Heart left ventricle (tissue), 16 donors: ENCODE results near the gene CD300LD. TPM values are rescaled to one million over a fixed set of nuclear protein-coding genes. Genes with fewer than 3 reads are reported as not detected.
"Not testable (repeated sequence)": the region's sequence is repeated elsewhere in the genome, so short reads cannot be mapped to it uniquely, and the experiment has no call there.

Experiments used
- ATAC-seq, 4 donors: fragments of 200-7000 bp; cut with Tn5 transposase; one replicate each; pipeline ENCODE4 v1.9.1; 2020 to 2022; ENCODE audit warnings: moderate library complexity in 4 of 4, mild to moderate bottlenecking in 3 of 4, moderate number of reproducible peaks in 1 of 4
- DNase-seq, 5 donors: peaks; one replicate each; pipeline ENCODE4 v3.0.0-alpha.2; 2020
- H3K27ac ChIP-seq, 12 donors: fragments of 200-600 bp; sonication (generic) in 4 of 12; one replicate each; pipeline versions ENCODE4 v1.5.0 to v1.8.0; 2016 to 2022; ENCODE audit warnings: mild to moderate bottlenecking in 2 of 12
- H3K27me3 ChIP-seq, 9 donors: fragments of 200-600 bp; sonication (generic) in 2 of 9; one replicate each; pipeline versions ENCODE4 v1.5.1 to v1.8.0; 2016 to 2022; ENCODE audit warnings: mild to moderate bottlenecking in 3 of 9
- H3K36me3 ChIP-seq, 9 donors: fragments of 200-600 bp; sonication (generic) in 2 of 9; one replicate each; pipeline versions ENCODE4 v1.5.0 to v1.8.0; 2018 to 2022; ENCODE audit warnings: mild to moderate bottlenecking in 2 of 9
- H3K4me1 ChIP-seq, 12 donors: fragments of 200-600 bp; sonication (generic) in 4 of 12; one replicate each; pipeline versions ENCODE4 v1.5.0 to v1.8.0; 2016 to 2022; ENCODE audit warnings: mild to moderate bottlenecking in 3 of 12
- H3K4me3 ChIP-seq, 12 donors: fragments of 200-600 bp; sonication (generic) in 4 of 12; one replicate each; pipeline versions ENCODE4 v1.5.0 to v1.8.0; 2017 to 2022; ENCODE audit warnings: mild to moderate bottlenecking in 9 of 12, moderate library complexity in 4 of 12
- H3K9me3 ChIP-seq, 12 donors: fragments of 200-600 bp; sonication (generic) in 4 of 12; one replicate each; pipeline versions ENCODE4 v1.5.0 to v1.8.0; 2016 to 2022; ENCODE audit warnings: mild to moderate bottlenecking in 1 of 12
- POLR2A ChIP-seq, 2 donors: fragments of 450-650 bp; IDR thresholded peaks; one replicate each; pipeline ENCODE4 v1.6.1; 2017; ENCODE audit warnings: antibody characterized with exemption in 2 of 2, mild to moderate bottlenecking in 2 of 2, moderate library complexity in 2 of 2
- WGBS, 4 donors: extraction: QIAGEN DNeasy Blood & Tissue Kit in 2 of 4; methylation state at CpG; one replicate each; pipeline versions ENCODE4 v1.1.5 to v1.1.7; 2013 to 2018; 5-methylcytosine and 5-hydroxymethylcytosine counted together
- intact Hi-C, 10 donors: fragments of 100-400 bp; cut with DNase I; formaldehyde crosslinking; loops; one replicate each; pipeline versions ENCODE4 v1.11.1 to v1.14.2; 2022
- polyA plus RNA-seq, 2 donors: library from polyadenylated mRNA; stranded (reverse); fragments of 200-250 nt; gene quantifications; one replicate each; pipeline ENCODE4 v1.2.3, GENCODE V29; 2013
- total RNA-seq, 9 donors: library from RNA; depleted of rRNA in 2 of 9; stranded (reverse); fragments of >200 nt in 2 of 9; fragmentation: NEBNext Ultra II Directional in 3 of 9; extraction: Animal tissue kit (Norgen Biotek cat#: 25700) in 3 of 9; gene quantifications; one replicate each; pipeline versions ENCODE4 v1.1.0 to v1.2.4, GENCODE V29; 2016 to 2023
- TF ChIP-seq, protein P1 (sequence below), 12 donors: fragments of 200-600 bp; sonication (generic) in 4 of 12; IDR thresholded peaks; one replicate each; pipeline versions ENCODE4 v1.5.0 to v1.8.0; 2018 to 2022; ENCODE audit warnings: antibody characterized with exemption in 12 of 12, mild to moderate bottlenecking in 5 of 12
- donor health status: ischemic (EF 13 %, LVEDD 7.1; RV severe dilation, severe dysfunction).
- donor health status: healthy with polysubstance abuse.
- donor health status: DM: no; HTN: yes; CAD: no.
- donor health status: DM: no; HTN: no; CAD: no.
- donor health status: ischemic (EF 25% LVEDD 6.9; RV normal size, moderate dysfunction).
- donor health status: ischemic (EF 25% LVEDD 5.7; RV mildly dilated, moderate dysfunction).
- donor health status: healthy.
- donor health status: DM: yes; HTN: yes; CAD: no.
- donor health status: ischemic (EF 35%, LVEDD 5.7; RV mildly dilated, moderate dysfunction).
- donor health status: nonischemic (EF 11% LVEDD 7.7; RV severe dilation, severe dysfunction).
- donor health status: DM: yes; HTN: yes; CAD: no.
- donor health status: PGD.
- donor health status: ischemic (EF 29% LVEDD 5.4; RV normal size, mild dysfunction).
- donor health status: nonischemic (EF 23%, LVEDD 6.1; RV moderate dilation, normal function).

CD300LD gene
- total and polyA plus RNA-seq, 11 donors = not detected

DNA sequence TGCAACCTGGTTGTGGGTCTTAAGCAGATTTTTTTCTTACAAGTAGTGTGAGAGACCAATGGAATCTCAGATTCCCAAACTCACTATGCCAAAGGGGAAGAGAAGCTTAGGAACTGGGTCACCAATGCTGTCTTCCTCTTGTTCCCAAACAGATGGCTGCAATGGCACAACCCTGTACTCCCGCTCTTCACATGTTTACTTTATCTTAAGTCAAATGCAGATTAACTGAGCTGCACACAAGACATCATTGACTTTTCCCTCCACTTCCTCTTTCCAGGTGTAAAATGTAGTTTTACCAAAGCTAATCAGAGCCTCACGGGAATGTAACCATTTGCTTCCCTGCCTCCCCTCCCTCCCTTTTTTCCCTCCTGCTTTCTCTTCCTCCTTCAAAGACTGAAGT, 45.8 kb upstream of the CD300LD start:
- 52 to 55% (median 54%) methylated on average over 2 of the region's 2 CpGs for WGBS, 4 donors
- TF ChIP-seq, protein P1, sequence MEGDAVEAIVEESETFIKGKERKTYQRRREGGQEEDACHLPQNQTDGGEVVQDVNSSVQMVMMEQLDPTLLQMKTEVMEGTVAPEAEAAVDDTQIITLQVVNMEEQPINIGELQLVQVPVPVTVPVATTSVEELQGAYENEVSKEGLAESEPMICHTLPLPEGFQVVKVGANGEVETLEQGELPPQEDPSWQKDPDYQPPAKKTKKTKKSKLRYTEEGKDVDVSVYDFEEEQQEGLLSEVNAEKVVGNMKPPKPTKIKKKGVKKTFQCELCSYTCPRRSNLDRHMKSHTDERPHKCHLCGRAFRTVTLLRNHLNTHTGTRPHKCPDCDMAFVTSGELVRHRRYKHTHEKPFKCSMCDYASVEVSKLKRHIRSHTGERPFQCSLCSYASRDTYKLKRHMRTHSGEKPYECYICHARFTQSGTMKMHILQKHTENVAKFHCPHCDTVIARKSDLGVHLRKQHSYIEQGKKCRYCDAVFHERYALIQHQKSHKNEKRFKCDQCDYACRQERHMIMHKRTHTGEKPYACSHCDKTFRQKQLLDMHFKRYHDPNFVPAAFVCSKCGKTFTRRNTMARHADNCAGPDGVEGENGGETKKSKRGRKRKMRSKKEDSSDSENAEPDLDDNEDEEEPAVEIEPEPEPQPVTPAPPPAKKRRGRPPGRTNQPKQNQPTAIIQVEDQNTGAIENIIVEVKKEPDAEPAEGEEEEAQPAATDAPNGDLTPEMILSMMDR (IDR thresholded peaks at IDR 0.05) = no peak
- TF ChIP-seq POLR2A (IDR thresholded peaks at IDR 0.05) = no peak

DNA sequence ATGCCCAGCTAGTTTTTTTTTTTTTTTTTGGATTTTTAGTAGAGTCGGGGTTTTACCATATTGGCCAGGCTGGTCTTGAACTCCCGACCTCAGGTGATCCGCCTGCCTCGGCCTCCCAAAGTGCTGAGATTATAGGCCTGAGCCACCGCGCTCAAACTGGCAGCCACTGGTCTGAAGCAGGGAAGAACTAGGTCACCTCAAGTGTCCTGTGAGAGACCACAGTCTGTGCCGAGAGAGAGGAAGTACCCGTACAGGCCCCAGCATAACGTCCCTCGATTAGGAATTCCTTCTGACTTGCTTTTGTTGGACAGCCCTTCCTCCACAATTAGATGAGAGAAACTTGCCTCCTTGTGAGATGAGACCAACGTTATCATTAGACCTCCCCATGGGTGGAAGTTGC, 45.2 kb upstream of the CD300LD start:
- no peak for ATAC-seq
- 47 to 55% (median 52%) methylated on average over 9 to 11 of the region's 11 CpGs for WGBS, 4 donors
- TF ChIP-seq, protein P1 (IDR thresholded peaks at IDR 0.05) = no peak
- no peak for TF ChIP-seq POLR2A (IDR thresholded peaks at IDR 0.05)
- no peak for DNase-seq
- H3K27me3 ChIP-seq = peaks cover 0 to 70% (median 16%) of the 10 kb centered on the region in 9 donors
- peaks cover 0 to 59% (median 0%) of the 10 kb centered on the region in 12 donors for H3K4me1 ChIP-seq
- no peaks in the 10 kb centered on the region for H3K9me3 ChIP-seq
- no peak overlapping the region for H3K4me3 ChIP-seq
- H3K27ac ChIP-seq = no peak overlapping the region
- intact Hi-C loops = no loop called here
- no peaks in the 10 kb centered on the region for H3K36me3 ChIP-seq

More for the DNA sequence above, 45.8 kb upstream of the CD300LD start:
- H3K27ac ChIP-seq = no peak overlapping the region
- no peaks in the 10 kb centered on the region for H3K36me3 ChIP-seq
- no peak overlapping the region for H3K4me3 ChIP-seq
- intact Hi-C loops = no loop called here
- H3K9me3 ChIP-seq = no peaks in the 10 kb centered on the region
- peaks cover 0 to 55% (median 0%) of the 10 kb centered on the region in 12 donors for H3K4me1 ChIP-seq
- peaks cover 0 to 68% (median 16%) of the 10 kb centered on the region in 9 donors for H3K27me3 ChIP-seq
- no peak for DNase-seq
- no peak for ATAC-seq

DNA sequence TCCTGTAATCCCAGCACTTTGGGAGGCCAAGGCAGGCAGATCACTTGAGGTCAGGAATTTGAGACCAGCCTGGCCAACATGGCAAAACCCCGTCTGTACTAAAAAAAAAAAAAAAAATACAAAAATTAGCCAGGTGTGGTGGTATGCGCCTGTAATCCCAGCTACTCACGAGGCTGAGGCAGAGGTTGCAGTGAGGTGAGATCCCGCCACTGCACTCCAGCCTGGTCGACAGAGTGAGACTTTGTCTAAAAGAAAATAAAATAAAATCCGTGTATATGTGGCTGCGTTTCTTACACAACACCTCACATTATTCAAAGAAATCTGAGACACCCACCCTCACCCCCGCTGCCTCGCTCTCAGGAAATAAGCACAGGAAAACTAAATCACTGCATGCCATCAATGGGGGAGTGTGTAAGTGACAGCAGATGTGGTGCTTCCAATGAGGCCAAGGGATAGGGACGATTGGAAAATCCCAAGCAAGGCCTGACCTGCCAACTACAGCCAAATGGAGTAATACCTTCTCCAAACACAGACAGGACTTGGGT, 44.5 kb upstream of the CD300LD start:
- H3K27me3 ChIP-seq = peaks cover 0 to 69% (median 16%) of the 10 kb centered on the region in 9 donors

DNA sequence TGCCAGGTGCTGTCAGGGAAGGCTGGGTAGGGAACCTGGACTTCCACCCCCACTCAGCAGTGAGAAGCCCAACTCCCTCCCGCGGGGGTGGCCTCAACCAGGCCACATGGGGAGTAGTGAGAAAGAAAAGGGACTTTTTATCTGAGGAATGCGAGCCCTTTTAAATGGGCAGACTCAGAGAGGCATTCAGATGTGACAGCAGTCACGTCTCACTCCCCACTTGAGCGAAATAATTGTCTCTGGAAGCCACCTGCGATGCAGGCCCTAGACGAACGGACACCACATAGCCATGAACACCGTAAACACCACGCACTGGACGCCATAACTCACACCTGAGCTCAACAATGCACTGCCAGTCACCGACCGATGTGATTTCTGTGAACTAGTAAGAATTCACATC, 43.3 kb upstream of the CD300LD start:
- Histone ChIP-seq H3K4me1 (peaks cover 0 to 61% (median 0%) of the 10 kb centered on the region in 12 donors), H3K4me3 (no peak overlapping the region), H3K27me3 (peaks cover 0 to 67% (median 13%) of the 10 kb centered on the region in 9 donors), H3K9me3 (no peaks in the 10 kb centered on the region), H3K36me3 (no peaks in the 10 kb centered on the region), H3K27ac (no peak overlapping the region)
- DNase-seq (no peak), ATAC-seq (no peak)
- 25 to 47% (median 30%) methylated on average over 13 of the region's 13 CpGs for WGBS, 4 donors
- TF ChIP-seq POLR2A (IDR thresholded peaks at IDR 0.05) = no peak
- TF ChIP-seq, protein P1 (IDR thresholded peaks at IDR 0.05) = no peak
- intact Hi-C loops = no loop called here

More for the DNA sequence above, 44.5 kb upstream of the CD300LD start:
- DNase-seq, intact Hi-C loops, H3K4me3 ChIP-seq, H3K9me3 ChIP-seq, H3K36me3 ChIP-seq, H3K27ac ChIP-seq, ATAC-seq: not testable (repeated sequence)
- peaks cover 0 to 60% (median 0%) of the 10 kb centered on the region in 12 donors for H3K4me1 ChIP-seq
- 64 to 71% (median 68%) methylated on average over 10 of the region's 10 CpGs for WGBS, 4 donors

DNA sequence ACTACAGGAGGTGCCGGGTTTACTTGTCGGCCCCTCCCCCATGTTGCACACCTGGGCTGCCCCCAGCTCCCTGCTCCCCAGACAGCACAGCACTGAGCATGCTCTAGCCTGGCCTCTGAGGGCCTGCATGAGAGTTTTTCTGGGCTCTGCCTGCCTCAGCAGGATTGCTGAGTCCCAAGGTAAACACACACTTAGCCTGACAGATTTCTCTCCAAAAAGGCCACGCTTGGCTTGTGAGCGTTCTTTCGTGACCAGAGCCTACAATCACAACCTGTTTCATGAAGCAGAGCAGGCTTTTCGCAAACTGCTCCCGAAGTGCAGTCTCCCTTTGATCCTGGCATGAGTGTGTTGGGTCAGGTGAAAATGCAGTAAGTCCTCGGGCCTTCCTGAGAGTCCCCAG, 41.2 kb upstream of the CD300LD start:
- H3K27me3 ChIP-seq = peaks cover 0 to 54% (median 18%) of the 10 kb centered on the region in 9 donors
- DNase-seq (no peak), ATAC-seq (no peak)
- intact Hi-C loops = no loop called here
- WGBS, 4 donors = 71 to 76% (median 75%) methylated on average over 8 of the region's 8 CpGs
- no peak for TF ChIP-seq POLR2A (IDR thresholded peaks at IDR 0.05)
- TF ChIP-seq, protein P1 (IDR thresholded peaks at IDR 0.05) = no peak
- peak overlapping the region in 1 of 12 donors; percentile 82 for H3K27ac ChIP-seq
- H3K4me1 ChIP-seq = peaks cover 0 to 42% (median 0%) of the 10 kb centered on the region in 12 donors
- no peaks in the 10 kb centered on the region for H3K36me3 ChIP-seq
- no peak overlapping the region for H3K4me3 ChIP-seq
- peaks cover 0 to 2% (median 0%) of the 10 kb centered on the region in 12 donors for H3K9me3 ChIP-seq
